Activated CD8-positive, alpha-beta T cell treated with anti-CD3 and anti-CD28 coated beads for 36 hours (primary cell): ENCODE data around the gene FBLN1. TPM values are rescaled to one million over a fixed set of nuclear protein-coding genes. Genes with fewer than 3 reads are reported as not detected.

ENCODE experiments used
- ATAC-seq: fragments of 200-7000 bp; cut with Tn5 transposase; one replicate; pipeline ENCODE4 v1.10.0; 2021; ENCODE audit warnings: mild to moderate bottlenecking, moderate library complexity
- CTCF ChIA-PET: fragments of 350-600 bp; sonication (Branson Sonifier 250); formaldehyde crosslinking; loops from one replicate; lab custom pipeline; 2021; ENCODE audit warnings: antibody characterized with exemption; lab: Charles Lee
- POLR2A ChIA-PET: fragments of 350-600 bp; sonication (Branson Sonifier 250); formaldehyde crosslinking; loops from one replicate; lab custom pipeline; 2021; ENCODE audit warnings: antibody characterized with exemption; lab: Charles Lee
- DNase-seq: peaks from one replicate; pipeline ENCODE4 v3.0.0-alpha.2; 2020
- H3K27ac Mint-ChIP-seq: one replicate; pipeline ENCODE4 v1.8.0; 2021; ENCODE audit warnings: mild to moderate bottlenecking, mixed read lengths
- H3K27me3 Mint-ChIP-seq: one replicate; pipeline ENCODE4 v1.8.0; 2021; ENCODE audit warnings: mixed read lengths
- H3K36me3 Mint-ChIP-seq: one replicate; pipeline ENCODE4 v1.8.0; 2021; ENCODE audit warnings: low read depth, mixed read lengths
- H3K4me1 Mint-ChIP-seq: one replicate; pipeline ENCODE4 v1.8.0; 2021; ENCODE audit warnings: low read depth, mixed read lengths
- H3K4me3 Mint-ChIP-seq: one replicate; pipeline ENCODE4 v1.8.0; 2021; ENCODE audit warnings: mild to moderate bottlenecking, moderate library complexity, mixed read lengths
- H3K9me3 Mint-ChIP-seq: one replicate; pipeline ENCODE4 v1.8.0; 2021; ENCODE audit warnings: mixed read lengths
- intact Hi-C: fragments of 100-400 bp; cut with micrococcal nuclease; formaldehyde crosslinking; loops from one replicate; pipeline ENCODE4 v1.10.0; 2022
- total RNA-seq, 2 experiments: library from RNA; stranded (reverse); gene quantifications; one replicate each; pipeline ENCODE4 v1.2.3, GENCODE V29; 2021
- TF ChIP-seq, protein P1 (sequence below): fragments of 200-600 bp; IDR thresholded peaks from one replicate; pipeline ENCODE4 v1.8.0; 2022; ENCODE audit warnings: antibody characterized with exemption, mild to moderate bottlenecking

The FBLN1 gene
- total RNA-seq, 2 experiments from 2014 or later: 0.56 TPM; not detected in 1

GRCh38 chr22:45584121-45584570 is 81.5 kb downstream of the FBLN1 start:
- H3K4me3 Mint-ChIP-seq: no peak overlapping the region
- intact Hi-C loops: no loop called here
- DNase-seq: no peak
- POLR2A ChIA-PET: no interaction called here
- no peaks in the 10 kb centered on the region for H3K36me3 Mint-ChIP-seq
- peaks cover 2% of the 10 kb centered on the region for H3K9me3 Mint-ChIP-seq
- no peak for ATAC-seq
- TF ChIP-seq, protein P1, sequence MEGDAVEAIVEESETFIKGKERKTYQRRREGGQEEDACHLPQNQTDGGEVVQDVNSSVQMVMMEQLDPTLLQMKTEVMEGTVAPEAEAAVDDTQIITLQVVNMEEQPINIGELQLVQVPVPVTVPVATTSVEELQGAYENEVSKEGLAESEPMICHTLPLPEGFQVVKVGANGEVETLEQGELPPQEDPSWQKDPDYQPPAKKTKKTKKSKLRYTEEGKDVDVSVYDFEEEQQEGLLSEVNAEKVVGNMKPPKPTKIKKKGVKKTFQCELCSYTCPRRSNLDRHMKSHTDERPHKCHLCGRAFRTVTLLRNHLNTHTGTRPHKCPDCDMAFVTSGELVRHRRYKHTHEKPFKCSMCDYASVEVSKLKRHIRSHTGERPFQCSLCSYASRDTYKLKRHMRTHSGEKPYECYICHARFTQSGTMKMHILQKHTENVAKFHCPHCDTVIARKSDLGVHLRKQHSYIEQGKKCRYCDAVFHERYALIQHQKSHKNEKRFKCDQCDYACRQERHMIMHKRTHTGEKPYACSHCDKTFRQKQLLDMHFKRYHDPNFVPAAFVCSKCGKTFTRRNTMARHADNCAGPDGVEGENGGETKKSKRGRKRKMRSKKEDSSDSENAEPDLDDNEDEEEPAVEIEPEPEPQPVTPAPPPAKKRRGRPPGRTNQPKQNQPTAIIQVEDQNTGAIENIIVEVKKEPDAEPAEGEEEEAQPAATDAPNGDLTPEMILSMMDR: no peak
- peaks cover 5% of the 10 kb centered on the region for H3K4me1 Mint-ChIP-seq
- H3K27ac Mint-ChIP-seq: no peak overlapping the region
- CTCF ChIA-PET: interaction anchor here (1.1 kb wide), 1 partner anchor 279 kb away, joined by 3 read pairs; no protein-coding TSS in a partner anchor
- no peaks in the 10 kb centered on the region for H3K27me3 Mint-ChIP-seq

GRCh38 chr22:45584621-45585436 is 82.1 kb downstream of the FBLN1 start:
- TF ChIP-seq, protein P1: no peak
- H3K4me3 Mint-ChIP-seq: no peak overlapping the region
- no peaks in the 10 kb centered on the region for H3K36me3 Mint-ChIP-seq
- no peaks in the 10 kb centered on the region for H3K27me3 Mint-ChIP-seq
- H3K27ac Mint-ChIP-seq: no peak overlapping the region
- H3K4me1 Mint-ChIP-seq: peaks cover 5% of the 10 kb centered on the region
- no peak for ATAC-seq
- intact Hi-C loops: no loop called here
- H3K9me3 Mint-ChIP-seq: peaks cover 2% of the 10 kb centered on the region
- POLR2A ChIA-PET: no interaction called here
- no peak for DNase-seq
- CTCF ChIA-PET: no interaction called here

- ATAC-seq: no peak
- intact Hi-C loops: no loop called here
- no peak for DNase-seq
- Mint-ChIP-seq H3K9me3 (peaks cover 2% of the 10 kb centered on the region), H3K4me3 (no peak overlapping the region), H3K36me3 (no peaks in the 10 kb centered on the region), H3K27me3 (no peaks in the 10 kb centered on the region), H3K27ac (no peak overlapping the region), H3K4me1 (peaks cover 5% of the 10 kb centered on the region)
- CTCF ChIA-PET: no interaction called here
- TF ChIP-seq, protein P1: no peak
- POLR2A ChIA-PET: no interaction called here
These were observed 82.7 kb downstream of the FBLN1 start for GRCh38 chr22:45585437-45585755.

GRCh38 chr22:45585946-45586540 is 83.4 kb downstream of the FBLN1 start:
- ATAC-seq (no peak), DNase-seq (no peak)
- ChIA-PET CTCF (no interaction called here), POLR2A (no interaction called here)
- no peaks in the 10 kb centered on the region for H3K27me3 Mint-ChIP-seq
- no peak overlapping the region for H3K27ac Mint-ChIP-seq
- peaks cover 2% of the 10 kb centered on the region for H3K9me3 Mint-ChIP-seq
- no peaks in the 10 kb centered on the region for H3K36me3 Mint-ChIP-seq
- TF ChIP-seq, protein P1: no peak
- intact Hi-C loops: no loop called here
- no peak overlapping the region for H3K4me3 Mint-ChIP-seq
- H3K4me1 Mint-ChIP-seq: peaks cover 5% of the 10 kb centered on the region

- DNase-seq (no peak), ATAC-seq (no peak)
- ChIA-PET POLR2A (no interaction called here), CTCF (no interaction called here)
- intact Hi-C loops: no loop called here
- Mint-ChIP-seq H3K4me1 (peaks cover 5% of the 10 kb centered on the region), H3K4me3 (no peak overlapping the region), H3K27me3 (no peaks in the 10 kb centered on the region), H3K9me3 (peaks cover 2% of the 10 kb centered on the region), H3K27ac (no peak overlapping the region), H3K36me3 (no peaks in the 10 kb centered on the region)
- TF ChIP-seq, protein P1: no peak
These were observed 84.1 kb downstream of the FBLN1 start for GRCh38 chr22:45586651-45587405.
